ENCODE measurements around the gene ERC2. TPM values are rescaled to one million over a fixed set of nuclear protein-coding genes. Genes with fewer than 3 reads are reported as not detected.

ERC2 gene
- total RNA-seq, 1 donor = 0.36 TPM

- no peaks in the 10 kb centered on the region for H3K36me3 ChIP-seq (ENCODE audit: insufficient read depth, low read length)
- no peak overlapping the region for H2AFZ ChIP-seq (ENCODE audit: low read length)
- H3K27me3 ChIP-seq (ENCODE audit: insufficient read depth, low read length) = no peaks in the 10 kb centered on the region
- H3K4me2 ChIP-seq (ENCODE audit: insufficient read depth, low read length) = no peak overlapping the region
- no peaks in the 10 kb centered on the region for H4K20me1 ChIP-seq (ENCODE audit: insufficient read depth, low read length)
- TF ChIP-seq, protein P1, sequence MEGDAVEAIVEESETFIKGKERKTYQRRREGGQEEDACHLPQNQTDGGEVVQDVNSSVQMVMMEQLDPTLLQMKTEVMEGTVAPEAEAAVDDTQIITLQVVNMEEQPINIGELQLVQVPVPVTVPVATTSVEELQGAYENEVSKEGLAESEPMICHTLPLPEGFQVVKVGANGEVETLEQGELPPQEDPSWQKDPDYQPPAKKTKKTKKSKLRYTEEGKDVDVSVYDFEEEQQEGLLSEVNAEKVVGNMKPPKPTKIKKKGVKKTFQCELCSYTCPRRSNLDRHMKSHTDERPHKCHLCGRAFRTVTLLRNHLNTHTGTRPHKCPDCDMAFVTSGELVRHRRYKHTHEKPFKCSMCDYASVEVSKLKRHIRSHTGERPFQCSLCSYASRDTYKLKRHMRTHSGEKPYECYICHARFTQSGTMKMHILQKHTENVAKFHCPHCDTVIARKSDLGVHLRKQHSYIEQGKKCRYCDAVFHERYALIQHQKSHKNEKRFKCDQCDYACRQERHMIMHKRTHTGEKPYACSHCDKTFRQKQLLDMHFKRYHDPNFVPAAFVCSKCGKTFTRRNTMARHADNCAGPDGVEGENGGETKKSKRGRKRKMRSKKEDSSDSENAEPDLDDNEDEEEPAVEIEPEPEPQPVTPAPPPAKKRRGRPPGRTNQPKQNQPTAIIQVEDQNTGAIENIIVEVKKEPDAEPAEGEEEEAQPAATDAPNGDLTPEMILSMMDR (IDR thresholded peaks at IDR 0.05; ENCODE audit: extremely low read depth, low read depth, low read length) = no peak
- no peak overlapping the region for H3K4me3 ChIP-seq (ENCODE audit: insufficient read depth, low read length)
- DNase-seq (ENCODE audit: insufficient read length, low spot score, missing footprints) = no peak
- peaks cover 6% of the 10 kb centered on the region for H3K4me1 ChIP-seq (ENCODE audit: insufficient read depth, low read length)
- H3K27ac ChIP-seq (ENCODE audit: low read depth, low read length) = no peak overlapping the region
- H3K9me3 ChIP-seq (ENCODE audit: low read depth, low read length) = no peaks in the 10 kb centered on the region
- no peaks in the 10 kb centered on the region for H3K79me2 ChIP-seq (ENCODE audit: insufficient read depth, low read length)
These were observed 898.0 kb downstream of the ERC2 start for GRCh38 chr3:55570271-55570711.

- Histone ChIP-seq H2AFZ (ENCODE audit: low read length) (no peak overlapping the region), H3K36me3 (ENCODE audit: insufficient read depth, low read length) (no peaks in the 10 kb centered on the region), H3K4me1 (ENCODE audit: insufficient read depth, low read length) (peaks cover 6% of the 10 kb centered on the region), H3K9me3 (ENCODE audit: low read depth, low read length) (no peaks in the 10 kb centered on the region), H3K79me2 (ENCODE audit: insufficient read depth, low read length) (no peaks in the 10 kb centered on the region), H4K20me1 (ENCODE audit: insufficient read depth, low read length) (no peaks in the 10 kb centered on the region), H3K4me3 (ENCODE audit: insufficient read depth, low read length) (no peak overlapping the region), H3K27ac (ENCODE audit: low read depth, low read length) (no peak overlapping the region), H3K4me2 (ENCODE audit: insufficient read depth, low read length) (no peak overlapping the region), H3K27me3 (ENCODE audit: insufficient read depth, low read length) (no peaks in the 10 kb centered on the region)
- no peak for DNase-seq (ENCODE audit: insufficient read length, low spot score, missing footprints)
- TF ChIP-seq, protein P1 (IDR thresholded peaks at IDR 0.05; ENCODE audit: extremely low read depth, low read depth, low read length) = no peak
These were observed 899.2 kb downstream of the ERC2 start for GRCh38 chr3:55569033-55569599.

DNA sequence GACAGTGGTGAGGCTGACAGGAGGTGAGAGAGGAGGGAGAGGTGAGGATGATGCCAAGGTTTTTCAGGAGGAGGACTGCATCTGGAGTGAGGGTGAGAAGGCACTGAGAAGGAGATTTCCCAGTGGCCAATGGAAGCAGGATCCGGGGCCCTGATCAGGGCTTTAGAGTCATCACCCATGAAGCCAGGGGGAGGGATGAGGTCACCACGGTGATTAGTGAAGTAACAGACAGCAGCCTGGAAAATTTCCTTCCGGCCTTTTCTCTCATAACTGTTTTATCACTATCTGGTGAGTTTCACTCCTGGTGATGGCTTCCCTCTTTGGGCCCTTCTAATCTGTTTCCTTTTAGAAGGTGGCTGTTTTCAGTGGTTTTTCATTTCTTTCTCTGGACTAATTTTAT is 900.7 kb downstream of the ERC2 start:
- Histone ChIP-seq H2AFZ (ENCODE audit: low read length) (no peak overlapping the region), H3K27ac (ENCODE audit: low read depth, low read length) (no peak overlapping the region), H4K20me1 (ENCODE audit: insufficient read depth, low read length) (no peaks in the 10 kb centered on the region), H3K79me2 (ENCODE audit: insufficient read depth, low read length) (no peaks in the 10 kb centered on the region), H3K27me3 (ENCODE audit: insufficient read depth, low read length) (no peaks in the 10 kb centered on the region), H3K9me3 (ENCODE audit: low read depth, low read length) (no peaks in the 10 kb centered on the region), H3K4me2 (ENCODE audit: insufficient read depth, low read length) (no peak overlapping the region), H3K36me3 (ENCODE audit: insufficient read depth, low read length) (no peaks in the 10 kb centered on the region), H3K4me3 (ENCODE audit: insufficient read depth, low read length) (no peak overlapping the region), H3K4me1 (ENCODE audit: insufficient read depth, low read length) (peaks cover 6% of the 10 kb centered on the region)
- TF ChIP-seq, protein P1 (IDR thresholded peaks at IDR 0.05; ENCODE audit: extremely low read depth, low read depth, low read length) = no peak
- DNase-seq (ENCODE audit: insufficient read length, low spot score, missing footprints) = no peak

DNA sequence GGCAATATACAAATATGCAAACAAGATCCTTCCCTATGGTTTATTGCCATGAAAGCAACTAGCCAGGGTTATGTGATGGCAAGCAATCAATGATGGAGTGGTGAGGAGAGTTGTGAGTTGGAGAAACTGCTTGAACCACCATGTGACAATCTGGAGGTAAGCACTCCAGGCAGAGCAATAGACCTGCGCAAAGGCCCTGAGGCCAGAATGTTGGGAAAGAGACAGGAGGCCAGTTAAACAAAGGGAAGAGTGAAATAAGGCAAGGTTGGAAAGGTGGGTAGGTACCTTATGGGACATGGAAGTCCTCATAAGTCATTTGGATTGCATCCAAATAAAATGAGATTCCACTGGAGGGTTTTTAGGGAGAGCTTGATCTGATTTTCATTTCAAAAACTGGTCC is 901.1 kb downstream of the ERC2 start:
- Histone ChIP-seq H3K4me2 (ENCODE audit: insufficient read depth, low read length) (no peak overlapping the region), H3K4me1 (ENCODE audit: insufficient read depth, low read length) (peaks cover 6% of the 10 kb centered on the region), H2AFZ (ENCODE audit: low read length) (no peak overlapping the region), H3K79me2 (ENCODE audit: insufficient read depth, low read length) (no peaks in the 10 kb centered on the region), H3K27me3 (ENCODE audit: insufficient read depth, low read length) (no peaks in the 10 kb centered on the region), H3K27ac (ENCODE audit: low read depth, low read length) (no peak overlapping the region), H3K4me3 (ENCODE audit: insufficient read depth, low read length) (no peak overlapping the region), H3K36me3 (ENCODE audit: insufficient read depth, low read length) (no peaks in the 10 kb centered on the region), H4K20me1 (ENCODE audit: insufficient read depth, low read length) (no peaks in the 10 kb centered on the region), H3K9me3 (ENCODE audit: low read depth, low read length) (no peaks in the 10 kb centered on the region)
- DNase-seq (ENCODE audit: insufficient read length, low spot score, missing footprints) = no peak
- TF ChIP-seq, protein P1 (IDR thresholded peaks at IDR 0.05; ENCODE audit: extremely low read depth, low read depth, low read length) = no peak

All from osteoblast (primary cell).